ENCODE measurements around the gene CSNK1A1L. TPM values are rescaled to one million over a fixed set of nuclear protein-coding genes. Genes with fewer than 3 reads are reported as not detected.

Gene CSNK1A1L
- total RNA-seq, 2 experiments from 2014 or later: not detected

- ChIA-PET CTCF (no interaction called here), POLR2A (no interaction called here)
Observed at GRCh38 chr13:37107868-37108267, 2.4 kb upstream of the CSNK1A1L start.

GRCh38 chr13:37107456-37107855 is 2.0 kb upstream of the CSNK1A1L start:
- CTCF ChIA-PET: no interaction called here

GRCh38 chr13:37106642-37107041 is 1.2 kb upstream of the CSNK1A1L start:
- ChIA-PET CTCF (no interaction called here), POLR2A (no interaction called here)

More at GRCh38 chr13:37107456-37107855, 2.0 kb upstream of the CSNK1A1L start:
- POLR2A ChIA-PET: no interaction called here

GRCh38 chr13:37102896-37103295 is 2.6 kb downstream of the CSNK1A1L start:
- ChIA-PET CTCF (no interaction called here), POLR2A (no interaction called here)

GRCh38 chr13:37101201-37101600 is 4.3 kb downstream of the CSNK1A1L start:
- ChIA-PET POLR2A (no interaction called here), CTCF (no interaction called here)

GRCh38 chr13:37100731-37101130 is 4.7 kb downstream of the CSNK1A1L start:
- ChIA-PET CTCF (no interaction called here), POLR2A (no interaction called here)

DNA sequence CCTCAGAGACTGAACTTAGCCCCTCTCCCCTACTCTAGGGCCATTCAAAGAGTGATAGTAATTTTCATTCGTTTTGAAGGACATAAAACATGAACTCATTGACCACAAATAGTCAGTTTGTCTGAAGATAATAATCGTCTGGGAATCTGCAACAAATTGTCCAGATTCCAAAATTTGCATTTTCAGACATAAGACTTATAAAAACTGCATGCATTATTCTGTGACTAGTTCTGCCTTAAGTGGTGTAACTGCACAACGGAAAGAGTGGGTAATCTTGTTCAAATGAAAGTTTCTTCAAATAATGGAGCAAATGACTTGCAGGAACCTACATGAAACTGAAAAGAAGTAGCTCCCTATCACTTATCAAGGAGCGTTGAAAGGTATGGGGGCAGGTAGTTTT is 8.4 kb downstream of the CSNK1A1L start:
- CTCF ChIA-PET: no interaction called here
- POLR2A ChIA-PET: no interaction called here

- POLR2A ChIA-PET: no interaction called here
- CTCF ChIA-PET: no interaction called here
Observed at GRCh38 chr13:37094840-37095239, 10.6 kb downstream of the CSNK1A1L start.

- CTCF ChIA-PET: no interaction called here
- POLR2A ChIA-PET: no interaction called here
Observed at GRCh38 chr13:37094099-37094498, 11.4 kb downstream of the CSNK1A1L start.

DNA sequence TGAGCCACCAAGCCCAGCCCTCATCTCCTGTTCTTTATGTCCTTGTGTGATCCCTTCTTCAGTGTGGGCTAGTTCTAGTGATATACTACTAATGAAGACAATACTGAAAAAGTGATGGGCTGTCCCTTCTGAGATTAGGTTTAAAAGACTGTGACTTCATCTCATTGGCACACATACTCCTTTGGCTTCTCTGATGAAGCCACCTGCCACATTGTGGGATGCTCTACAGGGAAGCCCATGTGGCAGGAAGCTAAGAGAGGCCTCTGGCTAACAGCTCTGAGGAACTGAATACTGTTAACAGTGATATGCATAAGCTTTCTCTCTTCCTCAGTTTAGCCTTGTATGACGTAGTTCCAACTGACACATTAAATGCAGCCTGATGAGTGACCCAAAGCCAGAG is 13.6 kb downstream of the CSNK1A1L start:
- ChIA-PET POLR2A (no interaction called here), CTCF (no interaction called here)

DNA sequence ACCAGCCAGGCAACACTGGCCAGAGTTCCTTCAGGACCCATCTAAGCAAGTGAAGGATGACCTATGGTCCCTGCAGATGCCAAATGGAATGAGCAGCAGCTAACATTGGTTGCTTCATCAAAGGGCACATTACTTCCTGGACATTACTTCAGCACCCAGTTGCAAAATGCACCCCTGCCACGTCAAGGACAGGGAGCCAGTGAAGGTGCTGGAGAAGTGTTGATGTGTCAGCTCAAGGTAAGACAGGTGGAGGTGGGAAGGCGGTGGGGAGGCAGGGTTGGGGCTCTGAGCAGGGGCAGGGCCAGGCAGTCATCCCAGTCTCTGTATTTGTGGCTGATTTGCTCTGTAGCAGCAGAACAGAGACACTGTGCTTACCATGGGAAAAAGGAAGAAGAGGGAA is 14.6 kb downstream of the CSNK1A1L start:
- POLR2A ChIA-PET: no interaction called here
- CTCF ChIA-PET: no interaction called here

- ChIA-PET POLR2A (no interaction called here), CTCF (no interaction called here)
Observed at GRCh38 chr13:37089495-37089894, 16.0 kb downstream of the CSNK1A1L start.

DNA sequence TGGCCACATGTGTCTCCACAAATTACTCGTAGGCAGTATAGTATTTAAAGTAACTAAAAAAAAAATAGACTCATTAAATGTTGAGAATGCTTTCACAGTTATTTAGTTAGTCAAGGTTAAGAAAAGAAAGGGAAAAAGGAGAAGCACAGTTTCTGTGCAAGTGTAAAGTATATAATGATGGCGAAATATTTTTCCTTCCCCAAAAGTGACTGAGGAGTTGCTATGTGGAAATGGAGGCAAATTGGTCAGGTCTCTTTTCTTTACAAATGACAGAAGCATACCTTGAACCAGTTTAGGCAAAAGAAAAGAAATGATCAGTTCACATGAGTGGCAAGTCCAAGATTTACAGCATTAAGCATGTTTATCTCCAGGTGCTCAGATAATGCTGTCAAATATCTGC is 18.0 kb downstream of the CSNK1A1L start:
- POLR2A ChIA-PET: no interaction called here
- CTCF ChIA-PET: no interaction called here

GRCh38 chr13:37085606-37086005 is 19.9 kb downstream of the CSNK1A1L start:
- CTCF ChIA-PET: no interaction called here
- POLR2A ChIA-PET: no interaction called here

GRCh38 chr13:37076818-37077217 is 28.6 kb downstream of the CSNK1A1L start:
- ChIA-PET POLR2A (no interaction called here), CTCF (no interaction called here)

GRCh38 chr13:37075164-37075563 is 30.3 kb downstream of the CSNK1A1L start:
- CTCF ChIA-PET: no interaction called here

DNA sequence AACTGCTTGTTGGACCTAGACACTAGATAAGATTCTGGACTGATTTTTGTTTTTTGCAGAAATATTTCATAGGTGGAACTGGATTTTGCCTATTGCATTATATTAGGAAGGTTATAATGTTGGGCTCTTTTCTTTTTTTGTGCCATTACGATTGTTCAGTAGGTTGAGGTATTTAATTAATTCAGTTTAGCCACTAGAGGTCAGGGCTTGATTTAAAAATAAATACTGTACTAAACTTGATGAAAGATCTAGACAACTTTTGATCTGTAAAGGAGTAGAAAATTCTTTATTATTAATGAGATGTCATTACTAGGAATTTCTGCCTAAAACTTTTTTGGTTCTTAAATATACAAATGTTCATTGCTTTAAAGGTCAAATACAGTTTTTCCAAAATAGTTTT is 30.8 kb downstream of the CSNK1A1L start:
- ChIA-PET POLR2A (no interaction called here), CTCF (no interaction called here)

More at GRCh38 chr13:37075164-37075563, 30.3 kb downstream of the CSNK1A1L start:
- POLR2A ChIA-PET: no interaction called here

DNA sequence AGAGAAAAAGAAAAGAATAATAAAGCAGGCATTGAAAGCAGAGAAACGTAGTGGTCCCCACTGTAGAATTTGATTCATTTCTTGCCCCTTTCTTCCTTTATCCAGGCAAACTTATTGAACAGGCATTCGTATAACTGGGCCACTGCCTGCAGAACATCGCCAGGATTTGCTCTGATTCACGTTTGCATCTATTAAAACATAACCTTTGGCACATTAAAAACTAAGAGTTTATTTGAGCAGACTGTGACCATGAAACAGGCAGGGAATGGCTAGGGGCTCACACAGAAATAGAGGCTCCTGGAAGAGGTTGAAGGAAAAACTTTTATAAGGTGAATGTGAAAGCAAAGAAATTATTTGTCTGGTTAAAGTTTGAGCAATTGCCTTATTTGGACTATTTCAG is 33.4 kb downstream of the CSNK1A1L start:
- POLR2A ChIA-PET: no interaction called here
- CTCF ChIA-PET: no interaction called here

DNA sequence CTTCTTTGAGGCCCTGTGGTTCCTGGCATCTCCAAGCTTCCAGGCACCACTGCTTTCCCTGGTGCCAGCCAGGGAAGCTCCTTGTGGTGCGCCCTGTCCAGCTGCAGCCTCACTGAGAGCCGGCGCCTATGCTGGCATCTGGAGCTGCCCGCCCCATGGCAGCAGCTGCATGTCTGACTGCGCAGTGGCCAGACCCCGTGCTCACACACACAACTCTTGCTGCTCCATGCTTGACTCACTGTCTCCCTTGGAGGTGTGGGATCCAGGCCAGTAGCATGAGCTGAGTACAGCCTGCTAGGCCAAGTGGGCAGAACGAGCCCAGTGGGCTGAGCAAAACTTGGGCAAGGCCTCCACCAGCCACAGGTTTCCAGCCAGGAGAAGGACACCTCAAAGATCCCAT is 34.5 kb downstream of the CSNK1A1L start:
- ChIA-PET CTCF (no interaction called here), POLR2A (no interaction called here)

DNA sequence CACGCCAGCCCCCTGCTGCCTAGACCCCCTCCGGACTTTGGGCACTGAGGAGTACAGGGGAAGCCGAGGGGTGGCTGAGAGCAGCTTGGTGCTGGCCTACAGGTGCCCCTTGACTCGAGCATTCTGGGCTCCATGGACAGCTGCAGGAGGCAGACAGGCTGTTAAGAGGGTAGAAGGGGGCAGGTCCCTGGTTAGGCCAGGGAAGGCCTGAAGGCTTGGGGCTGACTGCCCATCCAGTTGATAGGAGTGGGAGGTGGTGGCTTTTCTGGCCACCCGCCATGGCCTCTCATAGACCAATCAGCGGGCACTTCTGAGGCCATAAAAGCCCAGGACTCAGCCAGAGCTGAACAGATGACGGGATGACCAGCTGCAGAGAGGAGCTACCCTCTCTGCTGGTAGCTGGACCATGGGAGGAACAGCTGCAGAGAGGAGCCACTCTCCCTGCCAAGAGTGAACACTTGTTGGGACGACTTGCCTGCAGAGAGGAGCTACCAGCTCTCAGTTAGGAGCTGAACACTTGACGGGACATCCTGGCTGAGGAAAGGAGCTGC is 35.2 kb downstream of the CSNK1A1L start:
- ChIA-PET CTCF (no interaction called here), POLR2A (no interaction called here)

DNA sequence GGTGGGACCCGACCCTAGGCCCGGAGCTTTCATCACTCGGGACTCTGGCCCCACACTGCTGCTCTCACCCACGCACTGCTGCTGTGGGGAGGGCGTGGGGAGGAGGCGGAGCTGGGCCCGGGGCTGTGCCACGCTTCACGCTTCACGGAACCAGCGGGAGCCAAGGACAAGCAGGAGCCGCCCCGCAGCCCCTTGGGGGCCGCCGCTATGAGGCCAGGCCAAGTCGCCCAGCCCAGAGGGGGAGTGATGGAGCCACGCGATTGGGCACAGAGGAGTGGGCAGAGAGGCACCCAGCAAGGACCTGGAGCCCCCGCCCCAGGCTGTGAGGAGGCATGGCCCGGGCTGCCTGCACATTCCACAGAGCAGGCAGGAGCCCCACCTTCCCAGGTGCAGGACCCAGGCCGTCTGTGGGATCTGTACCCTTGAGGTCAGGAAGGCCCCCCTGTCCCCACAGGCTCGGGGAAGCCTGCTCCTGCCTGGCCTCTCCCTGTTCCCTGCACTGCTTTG is 35.8 kb downstream of the CSNK1A1L start:
- CTCF ChIA-PET: no interaction called here
- POLR2A ChIA-PET: no interaction called here

DNA sequence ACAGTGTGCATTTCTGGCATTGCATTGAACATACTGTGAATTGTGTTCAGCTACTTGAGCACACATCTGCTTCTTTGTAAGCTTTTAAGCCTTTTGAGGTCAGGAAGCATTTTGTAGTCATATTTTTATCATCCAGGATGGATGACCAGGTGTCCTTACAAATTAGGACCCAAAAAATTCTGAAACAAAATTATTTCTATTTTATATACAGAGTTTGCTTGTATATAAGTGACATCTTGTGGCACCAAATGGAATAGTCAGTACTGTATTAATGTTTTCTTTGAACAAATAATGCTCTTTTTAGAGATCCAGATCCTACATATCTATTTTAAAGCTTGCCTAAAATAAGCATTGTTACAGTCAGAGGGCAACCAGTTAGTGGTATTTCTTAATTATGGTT is 36.5 kb downstream of the CSNK1A1L start:
- POLR2A ChIA-PET: no interaction called here
- CTCF ChIA-PET: no interaction called here

GRCh38 chr13:37067874-37068273 is 37.6 kb downstream of the CSNK1A1L start:
- POLR2A ChIA-PET: no interaction called here
- CTCF ChIA-PET: no interaction called here

All from activated CD8-positive, alpha-beta memory T cell treated with anti-CD3 and anti-CD28 coated beads for 36 hours (primary cell).